Endothelial cell (in vitro differentiated cells): ENCODE measurements around the gene DCDC2C. TPM values are rescaled to one million over a fixed set of nuclear protein-coding genes. Genes with fewer than 3 reads are reported as not detected.

Source experiments
- DNase-seq: peaks from one replicate; pipeline ENCODE4 v3.0.0; 2021; ENCODE audit warnings: low spot score
- H3K27ac Mint-ChIP-seq: one replicate; pipeline ENCODE4 v1.8.0; 2021; ENCODE audit warnings: mixed read lengths, inconsistent platforms; ENCODE audit not compliant: unreplicated experiment
- H3K27me3 Mint-ChIP-seq: one replicate; pipeline ENCODE4 v1.8.0; 2021; ENCODE audit warnings: mild to moderate bottlenecking, moderate library complexity, mixed read lengths, inconsistent platforms; ENCODE audit not compliant: unreplicated experiment
- H3K36me3 Mint-ChIP-seq: one replicate; pipeline ENCODE4 v1.8.0; 2021; ENCODE audit warnings: mild to moderate bottlenecking, low read depth, mixed read lengths, inconsistent platforms; ENCODE audit not compliant: unreplicated experiment
- H3K4me1 Mint-ChIP-seq: one replicate; pipeline ENCODE4 v1.8.0; 2021; ENCODE audit warnings: mild to moderate bottlenecking, mixed read lengths, inconsistent platforms; ENCODE audit not compliant: unreplicated experiment
- H3K4me3 Mint-ChIP-seq: one replicate; pipeline ENCODE4 v1.8.0; 2021; ENCODE audit warnings: mild to moderate bottlenecking, mixed read lengths, inconsistent platforms; ENCODE audit not compliant: unreplicated experiment
- H3K9me3 Mint-ChIP-seq: one replicate; pipeline ENCODE4 v1.8.0; 2021; ENCODE audit warnings: mixed read lengths, inconsistent platforms; ENCODE audit not compliant: unreplicated experiment
- CTCF ChIP-seq: fragments of 200-600 bp; sonication (generic); IDR thresholded peaks from one replicate; pipeline ENCODE4 v1.5.0; 2021; ENCODE audit warnings: antibody characterized with exemption; ENCODE audit not compliant: unreplicated experiment
- total RNA-seq: library from RNA; stranded (reverse); fragmentation: NEBNext Ultra II Directional; extraction: Animal tissue kit (Norgen Biotek cat#: 25700); gene quantifications from one replicate; pipeline ENCODE4 v1.2.1, GENCODE V29; 2021; ENCODE audit not compliant: unreplicated experiment

Gene DCDC2C
- total RNA-seq, 1 donor from 2014 or later: not detected

DNA sequence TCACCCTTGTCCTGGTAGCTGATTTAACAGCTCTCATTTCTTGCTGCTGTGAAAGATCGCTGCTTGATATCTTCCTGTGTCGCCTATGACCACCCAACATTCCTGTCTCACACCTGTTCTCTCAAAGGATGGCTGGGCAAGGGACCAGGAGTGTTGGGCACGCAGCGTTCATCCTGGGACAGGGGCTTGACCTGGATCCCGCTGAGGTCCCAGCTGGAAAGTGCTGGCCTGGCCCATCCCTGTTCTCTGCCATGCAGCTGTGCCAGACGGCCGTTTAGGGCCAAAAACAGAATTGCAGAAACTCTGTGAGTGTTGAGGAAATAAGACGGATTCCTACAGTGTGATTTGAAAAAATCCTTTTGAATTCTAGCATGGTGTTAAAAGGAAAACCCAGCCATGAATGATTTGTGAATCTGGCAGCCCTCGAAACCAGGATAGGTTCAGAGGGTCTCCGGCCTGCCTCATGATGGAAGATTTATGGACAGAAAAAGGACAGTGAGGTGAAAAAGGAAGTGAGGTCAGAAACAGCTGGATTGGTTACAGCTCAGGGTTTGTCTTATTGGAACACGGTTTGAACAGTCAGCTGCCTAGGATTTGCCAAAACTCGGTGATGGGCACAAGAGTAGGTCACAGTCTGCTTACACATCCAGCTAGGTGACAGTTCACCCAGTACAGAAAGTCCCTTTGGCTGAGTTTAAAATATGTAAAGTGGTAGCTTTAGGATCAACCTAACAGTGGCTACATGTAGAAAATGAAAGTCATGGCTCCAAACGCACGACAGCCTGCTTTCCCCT, 164.8 kb downstream of the DCDC2C start:
- H3K4me3 Mint-ChIP-seq: no peak overlapping the region
- no peaks in the 10 kb centered on the region for H3K36me3 Mint-ChIP-seq
- H3K27me3 Mint-ChIP-seq: no peaks in the 10 kb centered on the region
- H3K4me1 Mint-ChIP-seq: no peaks in the 10 kb centered on the region
- no peak for TF ChIP-seq CTCF
- DNase-seq: no peak
- H3K9me3 Mint-ChIP-seq: peaks cover 10% of the 10 kb centered on the region
- no peak overlapping the region for H3K27ac Mint-ChIP-seq

GRCh38 chr2:3870222-3870621, 166.8 kb downstream of the DCDC2C start:
- H3K36me3 Mint-ChIP-seq: no peaks in the 10 kb centered on the region
- DNase-seq: no peak
- no peaks in the 10 kb centered on the region for H3K27me3 Mint-ChIP-seq
- peaks cover 7% of the 10 kb centered on the region for H3K9me3 Mint-ChIP-seq
- H3K4me3 Mint-ChIP-seq: no peak overlapping the region
- H3K27ac Mint-ChIP-seq: no peak overlapping the region
- no peaks in the 10 kb centered on the region for H3K4me1 Mint-ChIP-seq
- TF ChIP-seq CTCF: no peak

- Mint-ChIP-seq H3K4me1 (no peaks in the 10 kb centered on the region), H3K9me3 (peaks cover 7% of the 10 kb centered on the region), H3K27ac (no peak overlapping the region), H3K36me3 (no peaks in the 10 kb centered on the region), H3K27me3 (no peaks in the 10 kb centered on the region), H3K4me3 (no peak overlapping the region)
- DNase-seq: no peak
- no peak for TF ChIP-seq CTCF
Observed at GRCh38 chr2:3871002-3871401, 167.6 kb downstream of the DCDC2C start.

- Mint-ChIP-seq H3K4me3 (no peak overlapping the region), H3K27ac (no peak overlapping the region), H3K36me3 (no peaks in the 10 kb centered on the region), H3K9me3 (peaks cover 7% of the 10 kb centered on the region), H3K27me3 (peaks cover 1% of the 10 kb centered on the region), H3K4me1 (no peaks in the 10 kb centered on the region)
- DNase-seq: no peak
- TF ChIP-seq CTCF: no peak
Observed at GRCh38 chr2:3872451-3872850, 169.1 kb downstream of the DCDC2C start.

- no peak for DNase-seq
- Mint-ChIP-seq H3K4me3 (no peak overlapping the region), H3K36me3 (peaks cover under 1% of the 10 kb centered on the region), H3K27me3 (peaks cover 2% of the 10 kb centered on the region), H3K27ac (no peak overlapping the region), H3K9me3 (peaks cover 9% of the 10 kb centered on the region), H3K4me1 (no peaks in the 10 kb centered on the region)
- no peak for TF ChIP-seq CTCF
Observed at GRCh38 chr2:3873899-3874298, 170.5 kb downstream of the DCDC2C start.
